GM10248 (cell line): ENCODE measurements around the gene SIX5.

ENCODE experiments used
- CTCF ChIA-PET: fragments of 300-600 bp; sonication (Branson Sonifier 250); formaldehyde crosslinking; extraction: SDS; loops from one replicate; lab custom pipeline; 2021; ENCODE audit warnings: antibody characterized with exemption; lab: Yijun Ruan, JAX
- POLR2A ChIA-PET: fragments of 350-650 bp; sonication (Branson Sonifier 250); formaldehyde crosslinking; extraction: SDS; loops from one replicate; lab custom pipeline; 2020; ENCODE audit warnings: antibody characterized with exemption; lab: Yijun Ruan, JAX
- DNase-seq: peaks from one replicate; pipeline ENCODE4 v3.0.0; 2012; ENCODE audit errors: extremely low spot score
- TF ChIP-seq, protein P1 (sequence below): IDR thresholded peaks from 2 replicates; pipeline ENCODE4 v1.5.1; 2012; ENCODE audit warnings: mild to moderate bottlenecking, low read depth; ENCODE audit errors: extremely low read depth, missing control alignments, control extremely low read depth

The SIX5 gene

DNA sequence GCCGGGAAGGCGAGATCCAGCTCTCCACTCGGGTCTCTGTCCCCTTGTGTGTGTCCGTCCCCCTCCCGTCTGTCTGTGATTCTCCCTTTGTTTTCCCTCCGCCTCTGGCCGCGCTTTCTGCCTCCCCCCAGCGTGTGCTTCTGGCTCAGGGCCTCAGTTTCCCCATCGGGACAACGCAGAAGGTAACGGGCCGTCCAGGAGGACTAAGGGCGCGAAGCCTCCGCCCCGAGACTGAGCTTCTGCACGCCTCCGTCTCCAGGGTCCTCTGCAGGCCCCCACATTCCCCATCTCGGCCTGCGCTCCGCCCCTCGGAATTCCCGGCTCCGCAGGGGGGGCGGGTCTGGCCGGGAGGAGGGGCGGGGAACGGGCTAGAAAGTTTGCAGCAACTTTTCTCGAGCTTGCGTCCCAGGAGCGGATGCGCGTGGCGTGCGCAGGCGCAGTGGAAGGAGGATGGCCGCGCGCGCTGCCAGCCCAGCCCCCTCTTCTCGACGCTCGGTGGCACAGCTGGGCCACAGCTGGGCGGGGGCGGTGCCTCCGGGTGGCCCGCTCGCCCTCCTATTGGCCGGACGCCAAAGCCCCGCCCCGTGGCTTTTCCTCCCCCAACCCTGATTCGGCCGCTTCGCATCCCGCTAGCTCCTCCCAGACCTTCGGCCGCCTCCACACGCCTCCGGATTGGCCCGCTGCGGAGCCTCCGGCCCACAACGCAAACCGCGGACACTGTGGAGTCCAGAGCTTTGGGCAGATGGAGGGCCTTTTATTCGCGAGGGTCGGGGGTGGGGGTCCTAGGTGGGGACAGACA lies at the start of gene SIX5:
SIX5 (minus strand) TSS at position 269 of the 799 bp plus-strand sequence. CDS start 408 bp downstream, outside the sequence.
- POLR2A ChIA-PET = interaction anchor here (0.6 to 1.5 kb wide), 12 partner anchors 12 to 300 kb away, joined by 3 to 13 read pairs (median 4); partner anchors contain the start of gene IRF2BP1
- peak; percentile 98 for DNase-seq
- TF ChIP-seq, protein P1, sequence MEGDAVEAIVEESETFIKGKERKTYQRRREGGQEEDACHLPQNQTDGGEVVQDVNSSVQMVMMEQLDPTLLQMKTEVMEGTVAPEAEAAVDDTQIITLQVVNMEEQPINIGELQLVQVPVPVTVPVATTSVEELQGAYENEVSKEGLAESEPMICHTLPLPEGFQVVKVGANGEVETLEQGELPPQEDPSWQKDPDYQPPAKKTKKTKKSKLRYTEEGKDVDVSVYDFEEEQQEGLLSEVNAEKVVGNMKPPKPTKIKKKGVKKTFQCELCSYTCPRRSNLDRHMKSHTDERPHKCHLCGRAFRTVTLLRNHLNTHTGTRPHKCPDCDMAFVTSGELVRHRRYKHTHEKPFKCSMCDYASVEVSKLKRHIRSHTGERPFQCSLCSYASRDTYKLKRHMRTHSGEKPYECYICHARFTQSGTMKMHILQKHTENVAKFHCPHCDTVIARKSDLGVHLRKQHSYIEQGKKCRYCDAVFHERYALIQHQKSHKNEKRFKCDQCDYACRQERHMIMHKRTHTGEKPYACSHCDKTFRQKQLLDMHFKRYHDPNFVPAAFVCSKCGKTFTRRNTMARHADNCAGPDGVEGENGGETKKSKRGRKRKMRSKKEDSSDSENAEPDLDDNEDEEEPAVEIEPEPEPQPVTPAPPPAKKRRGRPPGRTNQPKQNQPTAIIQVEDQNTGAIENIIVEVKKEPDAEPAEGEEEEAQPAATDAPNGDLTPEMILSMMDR = no peak
- CTCF ChIA-PET = interaction anchor here (0.7 to 5.8 kb wide), 36 partner anchors 8 to 291 kb away, joined by 3 to 77 read pairs (median 5); partner anchors contain the start of genes DMPK, DMWD, FBXO46 and FOXA3

DNA sequence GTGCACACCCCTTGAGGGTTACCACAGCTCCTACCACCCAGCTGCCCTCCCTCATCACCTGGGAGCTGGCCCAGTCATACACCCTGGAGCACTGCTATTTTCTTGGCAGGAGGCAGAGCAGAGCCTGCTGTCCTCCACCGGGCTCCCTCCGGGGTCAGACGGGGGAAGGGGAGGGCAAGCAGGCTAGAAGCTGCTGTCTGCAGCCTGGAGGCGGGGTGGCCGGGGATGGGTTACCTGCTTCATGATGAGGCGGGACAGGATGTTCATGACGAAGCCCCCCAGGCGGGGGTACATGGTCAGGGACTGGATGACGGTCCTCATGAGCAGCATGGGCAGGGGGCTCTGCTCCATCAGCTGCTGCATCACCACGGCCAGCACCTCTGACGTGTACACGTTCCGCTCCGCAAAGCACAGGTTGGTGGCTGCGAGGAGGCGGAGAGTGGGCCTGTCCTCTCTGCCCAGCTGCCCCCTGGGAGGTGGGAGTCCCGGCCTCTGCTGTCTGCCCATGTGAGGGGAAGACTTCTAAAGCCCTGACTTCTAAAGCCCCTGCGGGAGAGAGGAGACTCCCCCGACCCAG lies 48.8 kb upstream of the SIX5 start:
- TF ChIP-seq, protein P1 = no peak
- DNase-seq = no peak
- CTCF ChIA-PET = interaction anchor here (0.7 to 7.1 kb wide), 22 partner anchors 10 to 448 kb away, joined by 3 to 113 read pairs (median 10); partner anchors contain the start of genes CCDC61, DMPK, FOXA3 and IRF2BP1
- POLR2A ChIA-PET = no interaction called here

DNA sequence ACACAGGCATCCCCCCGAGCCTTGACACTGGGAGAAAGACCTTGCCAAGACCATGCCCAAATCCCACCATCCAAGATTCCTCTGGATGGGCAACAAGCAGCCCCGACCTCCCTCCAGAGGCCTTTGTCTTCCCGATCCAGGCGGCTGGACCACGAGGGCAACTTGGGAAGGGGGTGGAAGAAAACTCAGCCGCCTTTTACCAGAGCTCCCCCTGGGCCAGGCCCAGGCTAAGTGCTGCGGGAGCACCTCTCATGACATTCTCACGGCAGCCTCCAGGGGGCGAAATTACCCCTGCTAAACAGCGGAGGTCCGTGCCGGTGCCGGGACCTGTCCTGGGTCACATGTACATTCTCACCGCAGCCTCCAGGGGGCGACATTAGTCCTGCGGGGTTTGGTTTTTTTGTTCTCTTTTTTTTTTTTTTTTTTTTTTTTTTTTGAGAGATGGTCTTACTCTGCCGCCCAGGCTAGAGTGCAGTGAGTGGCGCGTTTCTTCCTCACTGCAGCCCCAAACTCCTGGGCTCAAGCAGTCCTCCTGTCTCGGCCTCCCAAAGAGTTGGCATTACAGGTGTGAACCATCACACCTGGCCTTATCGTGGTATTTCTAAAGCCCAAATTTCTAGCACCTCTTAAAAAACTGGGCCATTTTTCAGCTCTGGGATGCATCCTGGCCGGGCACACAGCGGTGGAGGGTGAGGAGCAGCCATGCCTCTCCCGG lies 48.1 kb upstream of the SIX5 start:
- TF ChIP-seq, protein P1 = peak; percentile 96
- ChIA-PET CTCF (interaction anchor here (0.6 to 7.1 kb wide), 54 partner anchors 11 to 448 kb away, joined by 3 to 113 read pairs (median 6); partner anchors contain the start of genes CCDC61, DMPK, DMWD and FOXA3), POLR2A (interaction anchor here (0.5 to 0.7 kb wide), 2 partner anchors 8 to 15 kb away, joined by 3 read pairs; no protein-coding TSS in a partner anchor)
- peak; percentile 99 for DNase-seq

DNA sequence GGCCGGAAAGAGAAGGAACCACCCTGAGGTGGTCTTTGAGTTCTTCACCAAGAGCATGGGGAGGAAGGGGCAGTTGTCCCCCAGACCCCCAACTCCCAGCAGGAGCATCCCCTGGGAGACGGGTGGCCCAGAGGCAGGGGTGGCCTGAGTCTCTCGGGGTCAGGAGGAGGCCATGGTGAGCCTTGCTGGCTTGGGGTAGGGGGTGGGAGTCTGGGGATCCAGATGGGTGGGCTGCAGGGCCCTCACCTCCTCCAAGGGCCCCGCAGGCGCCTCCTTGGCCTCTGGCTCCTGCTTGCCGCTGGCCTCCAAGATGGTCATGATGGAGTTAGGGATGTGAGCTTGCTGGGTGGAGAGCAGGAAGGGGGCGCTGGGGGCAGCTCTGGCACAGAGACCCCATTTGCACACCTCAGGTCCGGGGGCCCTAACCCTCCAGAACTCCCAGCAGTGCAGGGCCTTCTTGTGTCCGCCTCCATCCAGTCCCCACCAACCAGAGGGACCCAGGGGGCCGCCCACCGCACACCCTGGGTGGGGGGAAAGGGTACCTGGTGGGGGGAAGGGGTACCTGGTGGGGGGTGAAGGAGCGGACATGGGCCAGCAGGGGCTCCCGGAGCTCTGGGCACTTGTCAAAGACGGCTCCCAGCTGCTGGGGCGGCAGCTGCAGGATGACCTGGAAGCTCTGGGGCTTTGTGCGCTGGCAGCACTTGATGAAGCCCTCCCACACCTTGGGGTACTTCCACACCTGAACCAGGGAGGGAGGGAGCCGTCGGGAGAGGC lies 47.4 kb upstream of the SIX5 start:
- POLR2A ChIA-PET = interaction anchor here (0.5 to 0.7 kb wide), 2 partner anchors 7 to 15 kb away, joined by 3 read pairs; no protein-coding TSS in a partner anchor
- no peak for DNase-seq
- CTCF ChIA-PET = interaction anchor here (0.6 to 7.1 kb wide), 53 partner anchors 11 to 449 kb away, joined by 3 to 113 read pairs (median 6); partner anchors contain the start of genes CCDC61, DMPK, DMWD and FOXA3
- TF ChIP-seq, protein P1 = no peak

DNA sequence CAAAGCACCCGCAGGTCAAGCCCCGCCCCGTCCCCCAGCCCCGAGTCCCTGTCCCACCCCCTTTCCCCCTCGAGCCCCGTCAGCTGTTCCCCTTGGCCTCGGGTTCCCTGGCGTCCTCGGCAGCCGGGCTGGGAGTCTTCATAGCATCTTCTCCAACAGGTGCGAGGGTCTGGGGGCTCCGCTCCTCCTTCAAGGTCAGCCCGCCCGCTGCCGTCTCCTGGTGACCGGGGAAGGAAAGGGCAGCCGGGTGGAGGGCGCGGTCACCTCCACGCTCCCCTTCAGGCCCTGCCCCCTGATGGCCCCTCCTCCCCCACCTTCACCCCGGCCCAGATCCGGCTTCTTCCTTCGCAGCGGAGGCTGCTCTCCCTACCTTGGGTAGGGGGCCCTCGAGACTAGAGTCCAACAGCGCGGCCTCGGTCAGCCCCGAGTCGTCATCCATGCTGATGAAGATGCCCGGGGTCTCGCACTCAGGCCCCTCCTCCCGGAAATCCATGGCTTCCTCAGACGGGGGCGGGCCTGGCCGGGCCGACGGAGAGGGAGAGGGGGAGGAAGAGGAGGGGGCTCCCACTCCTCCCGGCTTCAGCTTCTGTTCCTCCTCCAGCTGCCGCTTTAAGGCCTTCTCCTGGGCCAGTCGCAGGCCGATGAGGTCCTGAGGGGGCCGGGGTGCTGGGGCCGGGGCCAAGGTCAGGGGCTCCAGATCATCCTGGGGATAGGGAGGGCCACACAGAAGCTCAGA lies 46.6 kb upstream of the SIX5 start:
- CTCF ChIA-PET = interaction anchor here (1.2 to 7.1 kb wide), 11 partner anchors 12 to 122 kb away, joined by 3 to 113 read pairs (median 17); partner anchors contain the start of genes FOXA3, QPCTL, SIX5 and SYMPK
- DNase-seq = no peak
- POLR2A ChIA-PET = no interaction called here
- TF ChIP-seq, protein P1 = no peak
